Activated gamma-delta T cell (primary cell): Measurements from ENCODE around the gene TDP2.
"Not testable (repeated sequence)": the region's sequence is repeated elsewhere in the genome, so short reads cannot be mapped to it uniquely, and the experiment has no call there.

Experiments
- DNase-seq: peaks from one replicate; lab custom pipeline; 2025; lab: John Stamatoyannopoulos, UW

The TDP2 gene

GRCh38 chr6:24646771-24647170 is 19.9 kb downstream of the TDP2 start:
- DNase-seq, result no peak

GRCh38 chr6:24644377-24644776 is 22.3 kb downstream of the TDP2 start:
- no peak for DNase-seq

- DNase-seq, result no peak
Measured at GRCh38 chr6:24643920-24644319, 22.8 kb downstream of the TDP2 start.

GRCh38 chr6:24642061-24642460 is 24.6 kb downstream of the TDP2 start:
- no peak for DNase-seq

GRCh38 chr6:24640631-24641030 is 26.1 kb downstream of the TDP2 start:
- not testable (repeated sequence) for DNase-seq

GRCh38 chr6:24640166-24640565 is 26.5 kb downstream of the TDP2 start:
- no peak for DNase-seq

- no peak for DNase-seq
Measured at GRCh38 chr6:24636681-24637080, 30.0 kb downstream of the TDP2 start.

- no peak for DNase-seq
Measured at GRCh38 chr6:24632573-24632972, 34.1 kb downstream of the TDP2 start.

- DNase-seq, result no peak
Measured at GRCh38 chr6:24631671-24632070, 35.0 kb downstream of the TDP2 start.

- DNase-seq, result no peak
Measured at GRCh38 chr6:24630856-24631505, 35.7 kb downstream of the TDP2 start.

GRCh38 chr6:24621626-24622289 is 44.9 kb downstream of the TDP2 start:
- no peak for DNase-seq

GRCh38 chr6:24620637-24621036 is 46.1 kb downstream of the TDP2 start:
- no peak for DNase-seq

- no peak for DNase-seq
Measured at GRCh38 chr6:24619661-24620060, 47.0 kb downstream of the TDP2 start.

- no peak for DNase-seq
Measured at GRCh38 chr6:24614648-24615047, 52.1 kb downstream of the TDP2 start.

GRCh38 chr6:24614043-24614420 is 52.7 kb downstream of the TDP2 start:
- DNase-seq, result no peak

GRCh38 chr6:24613361-24614042 is 53.2 kb downstream of the TDP2 start:
- DNase-seq, result no peak

- DNase-seq, result no peak
Measured at GRCh38 chr6:24610672-24611071, 56.0 kb downstream of the TDP2 start.

- no peak for DNase-seq
Measured at GRCh38 chr6:24607310-24608105, 59.2 kb downstream of the TDP2 start.

- no peak for DNase-seq
Measured at GRCh38 chr6:24606200-24606930, 60.3 kb downstream of the TDP2 start.

- DNase-seq, result no peak
Measured at GRCh38 chr6:24603241-24603640, 63.5 kb downstream of the TDP2 start.

GRCh38 chr6:24600903-24601302 is 65.8 kb downstream of the TDP2 start:
- DNase-seq, result no peak
